HG03571 (cell line): ENCODE measurements around the gene RPS6KB2.

Source experiments
- ATAC-seq: cut with Tn5 transposase; IDR thresholded peaks from one replicate; pipeline ENCODE4 v1.9.1; 2021; ENCODE audit not compliant: unreplicated experiment

RPS6KB2 gene

DNA sequence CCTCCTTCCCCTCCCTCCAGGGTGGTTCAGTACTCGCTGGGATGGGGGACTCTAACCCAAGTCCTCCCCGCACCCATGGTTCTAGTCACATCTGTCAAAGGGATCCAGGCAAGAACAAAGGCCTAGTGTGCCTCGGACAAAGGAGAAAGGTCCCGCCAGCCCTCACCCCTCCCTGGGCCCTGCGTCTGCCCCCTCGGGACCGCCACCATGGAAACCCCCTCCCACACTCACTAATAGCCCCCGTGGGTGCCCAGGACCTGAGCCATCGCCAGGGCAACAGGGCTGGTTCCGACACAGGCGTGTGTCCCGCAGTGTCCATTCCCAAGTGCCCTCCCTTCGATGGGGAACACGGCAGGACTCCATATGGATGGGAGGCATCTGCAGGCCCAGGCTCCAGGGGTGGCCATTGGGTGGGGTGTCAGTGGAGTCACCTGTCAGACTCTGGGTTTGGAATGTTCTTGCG lies 17.9 kb upstream of the RPS6KB2 start:
- no peak for ATAC-seq

DNA sequence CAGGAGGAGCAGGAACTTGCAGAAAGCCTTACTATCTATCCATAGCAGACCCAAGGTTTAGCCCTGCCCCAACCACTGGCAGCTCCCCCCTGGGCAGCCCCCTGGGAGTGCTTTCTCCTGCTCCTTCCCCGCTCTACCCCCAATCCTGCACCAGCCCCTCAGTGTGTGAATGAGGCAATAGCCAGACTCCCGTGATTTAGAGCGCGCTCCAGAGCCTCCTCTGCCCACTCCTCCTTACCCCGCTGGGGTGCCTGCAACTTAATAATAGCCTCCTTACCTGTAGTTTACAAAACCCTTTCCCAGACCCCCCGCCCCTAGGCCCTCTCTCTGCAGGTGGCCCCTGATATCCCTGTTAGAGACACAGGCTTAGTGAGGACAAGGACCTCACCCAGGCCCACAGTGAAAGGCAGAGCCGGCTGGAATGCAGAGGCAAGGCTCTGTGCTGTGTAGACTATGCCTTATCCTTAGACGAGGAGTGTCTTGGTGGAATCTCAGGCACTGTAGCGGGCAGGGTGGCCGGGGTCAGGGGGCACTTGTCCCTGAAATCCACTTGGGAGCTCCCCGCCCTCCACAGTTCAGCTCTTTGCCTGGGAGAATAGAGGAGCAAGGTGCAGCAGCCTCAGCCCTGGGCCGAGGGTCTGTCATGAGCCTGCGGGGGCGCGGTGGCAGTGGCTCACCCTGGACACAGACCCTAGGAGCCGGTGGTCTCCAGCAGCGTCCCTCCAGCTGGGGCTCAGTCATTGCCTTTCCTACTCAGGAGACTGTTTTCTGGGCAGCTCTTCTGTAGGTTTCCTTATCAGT lies 17.1 kb upstream of the RPS6KB2 start:
- no peak for ATAC-seq

DNA sequence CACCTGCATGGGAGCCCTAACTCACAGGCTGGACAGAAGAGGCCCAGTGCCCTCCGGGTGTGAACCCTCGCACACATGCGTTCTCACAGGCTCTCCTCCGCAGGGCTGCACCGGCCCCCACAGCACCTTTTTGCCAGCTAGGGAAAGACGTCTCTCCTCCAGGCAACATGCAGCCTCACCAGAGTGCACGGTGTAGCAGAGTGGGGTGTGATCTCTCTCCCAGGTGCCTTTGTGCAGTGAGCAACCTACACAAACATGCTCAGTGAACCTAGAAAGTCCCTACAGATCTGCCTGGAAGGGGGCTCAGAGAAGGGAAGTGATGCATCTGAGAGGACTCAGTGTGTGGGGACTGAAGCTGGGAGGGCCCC lies 16.5 kb upstream of the RPS6KB2 start:
- ATAC-seq = no peak

DNA sequence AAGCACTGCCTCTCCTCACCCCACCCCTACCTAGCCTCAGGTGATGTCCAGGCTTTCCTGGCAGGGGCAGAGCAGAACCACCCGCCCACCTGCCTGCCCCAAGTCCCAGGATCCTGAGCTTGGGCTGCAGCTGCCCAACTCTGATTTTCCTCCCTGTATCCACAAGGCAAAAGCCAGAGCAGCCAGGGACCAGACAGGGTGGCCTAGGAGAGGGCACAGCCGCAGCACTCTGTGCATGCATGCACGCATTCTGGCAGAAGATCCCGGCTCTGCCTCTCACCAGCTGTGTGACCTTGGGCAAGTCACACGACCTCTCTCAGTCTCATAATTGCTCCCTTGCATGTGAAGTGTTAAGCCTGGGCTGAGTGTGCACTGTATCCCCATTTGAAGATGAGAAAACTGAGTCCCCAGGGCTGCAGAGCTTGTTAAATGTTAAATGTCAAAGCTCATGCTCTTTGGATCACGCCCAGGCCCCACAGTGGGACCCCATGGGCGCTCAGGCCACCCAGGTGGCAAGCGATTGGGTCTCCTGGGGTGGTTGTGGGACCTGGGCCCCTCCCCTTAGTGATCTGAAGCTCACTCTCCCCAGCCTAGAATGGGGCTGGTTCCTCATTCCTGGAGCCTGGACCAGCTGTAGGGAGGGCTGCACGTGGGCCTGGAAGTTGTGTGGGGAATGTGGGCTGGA lies 15.7 kb upstream of the RPS6KB2 start:
- ATAC-seq = no peak

DNA sequence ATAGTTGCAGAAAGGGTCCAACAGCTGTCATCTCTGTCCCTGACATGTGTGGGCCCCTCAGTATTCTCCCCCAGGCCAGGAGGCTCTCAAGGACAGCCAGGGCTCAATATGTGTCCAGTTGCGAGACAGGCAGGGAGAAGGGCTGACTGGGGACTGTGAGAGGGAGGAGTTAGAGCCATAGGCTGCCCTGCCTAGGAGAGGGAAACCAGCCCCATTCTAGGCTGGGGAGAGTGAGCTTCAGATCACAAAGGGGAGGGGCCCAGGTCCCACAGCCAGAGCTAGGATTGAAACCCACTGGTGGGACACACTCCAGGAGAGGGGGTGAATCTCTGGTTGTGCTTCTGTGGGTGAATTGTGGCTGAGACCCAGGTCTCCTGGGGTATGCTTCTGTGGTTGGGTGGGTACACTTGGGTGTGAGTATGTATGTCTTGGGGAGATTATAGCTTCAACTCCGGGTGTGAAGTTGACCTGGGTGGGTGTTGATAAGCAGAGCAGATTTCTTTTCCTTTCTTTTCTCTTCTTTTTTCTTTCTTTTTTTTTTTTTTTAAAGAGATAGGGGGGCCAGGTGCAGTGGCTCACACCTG lies 14.9 kb upstream of the RPS6KB2 start:
- no peak for ATAC-seq

DNA sequence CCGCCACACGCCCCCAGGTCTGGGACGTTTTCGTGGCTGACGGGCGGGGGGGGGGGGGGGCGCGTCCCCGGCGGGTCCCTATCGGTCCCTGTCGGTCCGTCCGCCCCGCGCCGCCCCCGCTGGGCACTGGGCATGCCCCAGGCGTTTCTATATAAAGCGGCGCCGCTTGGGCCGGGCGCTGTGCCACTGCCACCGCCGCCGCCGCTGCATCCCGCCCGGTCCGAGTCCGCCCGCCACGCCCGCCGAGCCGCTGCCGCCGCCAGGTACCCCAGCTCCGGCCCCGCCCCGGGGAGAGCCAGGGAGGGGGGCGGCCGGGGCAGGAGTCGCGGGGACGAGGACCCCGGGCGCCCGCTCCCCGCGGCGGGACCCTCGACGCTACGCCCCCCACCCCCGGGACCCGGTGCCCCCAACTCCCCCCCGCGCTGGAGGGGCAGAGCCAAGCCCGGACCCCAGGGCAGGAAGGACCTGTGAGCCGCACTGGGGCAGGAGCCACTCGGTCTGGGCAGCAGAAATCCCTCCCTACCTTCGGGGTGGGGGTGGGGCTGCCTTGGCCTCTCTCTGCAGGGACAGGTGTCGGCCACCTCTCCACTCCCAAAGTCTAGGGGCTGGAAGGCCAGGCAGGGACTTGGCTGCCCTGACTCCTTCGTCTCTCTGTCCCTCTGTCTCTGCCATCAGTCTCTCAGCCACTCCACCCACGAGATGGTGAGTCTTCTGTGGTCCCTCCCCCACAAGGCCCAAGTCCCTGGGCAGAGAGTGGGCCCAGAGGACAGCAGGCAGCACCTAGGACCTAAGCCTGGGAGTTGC lies 12.6 kb upstream of the RPS6KB2 start, which contains the start of gene CARNS1:
Gene CARNS1, plus strand, starts transcription at position 178 of the 804 bp plus-strand sequence. Its CDS starts 522 bp downstream, at position 700.
- no peak for ATAC-seq

DNA sequence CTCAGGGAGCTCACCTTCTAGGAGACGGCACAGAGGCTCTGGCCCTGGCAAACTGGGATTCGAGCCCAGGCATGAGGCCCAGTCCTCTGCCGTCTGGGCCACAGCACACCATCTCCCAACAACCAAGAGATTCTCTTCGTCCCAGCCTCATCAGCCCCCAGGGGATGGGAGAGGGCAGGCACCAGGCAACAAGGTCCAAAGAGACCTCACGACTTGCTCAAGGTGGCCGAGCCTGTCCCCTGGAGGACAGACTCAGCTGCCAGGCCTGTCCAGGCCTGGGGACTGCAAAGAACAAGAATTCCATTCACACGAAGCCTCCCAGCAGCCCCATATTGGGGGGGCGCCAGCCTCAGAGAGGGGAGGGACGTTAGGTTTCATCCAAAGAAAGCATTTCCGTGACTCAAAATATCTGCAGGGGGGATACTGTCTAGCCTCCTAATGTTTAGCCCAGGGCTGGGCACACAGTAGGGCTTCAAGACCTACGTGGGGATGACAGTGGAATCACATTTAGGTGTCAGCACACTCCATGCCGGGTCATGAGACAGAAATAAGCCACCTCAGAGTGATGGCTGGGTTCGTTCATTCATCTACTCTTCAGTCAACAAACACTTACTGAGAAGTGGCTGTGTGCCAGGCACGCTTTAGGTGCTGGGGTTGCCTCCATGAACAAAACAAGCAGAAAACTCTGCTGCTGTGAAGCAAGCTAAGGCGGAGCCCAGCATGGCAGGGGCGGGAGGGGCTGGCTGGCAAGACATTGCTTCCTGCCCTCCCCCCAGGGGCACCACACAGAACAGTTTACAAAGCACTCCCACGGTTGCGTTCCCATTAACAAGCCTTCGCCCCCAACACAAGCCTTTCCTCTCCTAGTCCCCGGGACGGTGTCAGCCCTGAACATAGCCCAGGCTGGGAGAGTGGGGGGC lies 11.6 kb upstream of the RPS6KB2 start:
- no peak for ATAC-seq

DNA sequence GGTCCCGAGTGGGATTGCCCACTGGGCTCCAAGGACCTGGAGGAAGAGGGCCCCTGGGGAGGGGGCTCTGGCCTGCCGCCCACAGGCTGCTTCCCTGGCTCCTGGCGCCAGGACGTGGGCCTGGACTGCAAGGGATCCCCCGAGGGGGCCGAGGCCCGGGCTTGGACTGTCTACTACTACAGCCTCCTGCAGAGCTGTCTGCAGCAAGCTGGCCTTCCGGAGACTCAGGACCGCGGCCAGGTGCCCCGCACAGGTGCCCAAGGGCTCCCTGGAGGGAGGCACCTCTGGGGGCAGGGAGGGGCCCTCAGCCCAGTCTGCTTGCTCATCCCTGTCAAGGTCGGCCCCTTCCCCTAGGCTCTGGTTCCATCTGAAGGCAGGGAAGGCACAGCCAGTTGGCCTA lies 10.9 kb upstream of the RPS6KB2 start:
- ATAC-seq = no peak

DNA sequence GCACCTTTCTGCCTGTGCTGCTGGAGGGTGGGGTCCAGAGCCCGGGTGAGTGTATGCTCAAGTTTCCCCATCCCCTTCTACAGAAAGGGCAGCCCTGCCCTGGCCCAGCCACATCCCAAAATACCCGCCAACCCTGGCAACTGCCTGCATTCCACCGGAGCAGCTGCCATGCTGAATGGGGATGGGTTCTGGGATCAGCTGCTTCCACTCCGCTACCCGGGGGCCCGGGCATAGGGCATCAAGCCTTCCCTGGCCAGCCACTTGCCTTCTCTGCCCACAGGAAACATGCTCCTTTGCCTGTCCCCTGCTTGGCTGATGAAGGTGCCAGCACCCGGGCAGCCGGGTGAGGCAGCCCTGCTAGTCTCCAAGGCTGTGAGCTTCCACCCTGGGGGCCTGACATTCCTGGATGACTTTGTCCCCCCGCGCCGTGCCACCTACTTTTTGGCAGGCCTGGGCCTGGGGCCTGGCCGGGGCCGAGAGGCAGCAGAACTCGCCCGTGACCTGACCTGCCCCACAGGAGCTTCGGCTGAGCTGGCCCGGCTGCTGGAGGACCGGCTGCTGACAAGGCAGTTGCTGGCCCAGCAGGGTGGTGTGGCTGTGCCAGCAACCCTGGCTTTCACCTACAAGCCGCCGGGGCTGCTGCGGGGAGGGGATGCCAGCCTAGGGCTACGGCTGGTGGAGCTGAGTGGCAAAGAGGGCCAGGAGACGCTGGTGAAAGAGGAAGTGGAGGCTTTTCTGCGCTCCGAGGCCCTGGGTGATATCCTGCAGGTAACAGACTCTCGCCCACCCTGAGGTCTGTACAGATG lies 9.6 kb upstream of the RPS6KB2 start:
- ATAC-seq = no peak

DNA sequence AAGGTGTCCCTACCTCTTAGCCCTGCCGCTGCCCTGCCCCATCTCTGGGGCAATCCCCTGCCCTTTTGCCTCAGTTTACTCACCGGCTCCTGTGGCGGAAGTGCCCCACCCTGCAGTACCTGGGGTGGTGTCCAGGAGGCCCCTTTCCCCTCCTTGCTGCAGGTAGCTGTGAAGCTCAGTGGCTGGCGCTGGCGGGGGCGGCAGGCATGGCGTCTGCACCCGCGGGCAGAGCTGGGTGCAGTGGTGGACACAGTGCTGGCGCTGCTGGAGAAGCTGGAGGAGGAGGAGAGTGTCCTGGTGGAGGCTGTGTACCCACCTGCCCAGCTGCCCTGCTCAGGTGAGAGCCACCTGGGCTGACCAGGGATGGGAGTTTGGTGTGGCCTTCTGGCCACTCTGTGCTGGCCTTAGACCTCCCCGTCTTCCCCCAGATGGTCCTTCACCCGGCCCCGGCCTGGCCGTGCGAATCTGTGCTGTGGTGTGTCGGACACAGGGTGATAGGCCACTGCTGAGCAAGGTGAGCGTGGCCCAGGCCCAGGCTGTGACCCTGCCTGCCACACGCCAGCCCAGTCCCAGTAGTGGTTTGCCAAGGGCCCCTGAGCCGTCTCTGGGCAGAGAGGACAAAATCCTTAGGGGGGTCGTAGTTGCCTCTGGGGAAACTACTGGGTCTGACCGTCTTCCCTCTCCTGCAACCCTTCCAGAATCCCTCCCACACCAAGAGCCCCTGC lies 8.8 kb upstream of the RPS6KB2 start:
- no peak for ATAC-seq

DNA sequence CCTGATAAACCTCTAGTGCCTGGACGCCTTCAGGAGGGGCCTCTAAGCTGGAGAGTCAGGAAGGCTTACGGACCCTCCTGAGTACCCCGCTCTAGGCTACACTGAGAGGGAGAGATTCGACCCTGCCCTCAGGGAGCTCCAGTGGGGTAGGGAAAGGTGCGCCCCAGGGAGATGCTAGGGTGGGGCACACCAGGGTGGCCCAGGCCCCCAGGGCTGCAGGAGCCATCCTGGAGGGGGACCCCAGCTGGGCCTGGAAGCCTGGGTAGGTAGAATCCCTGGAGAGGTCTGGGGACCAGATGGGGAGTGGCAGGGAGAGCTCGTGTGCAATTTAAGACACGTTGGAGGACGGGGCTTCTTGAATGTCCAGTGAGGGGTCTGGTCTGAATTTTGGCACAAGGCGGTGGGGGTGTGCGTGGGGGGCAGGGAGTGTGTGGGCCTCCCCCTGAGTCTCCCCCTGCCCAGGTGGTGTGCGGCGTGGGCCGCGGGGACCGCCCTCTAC lies 8.1 kb upstream of the RPS6KB2 start:
- no peak for ATAC-seq

DNA sequence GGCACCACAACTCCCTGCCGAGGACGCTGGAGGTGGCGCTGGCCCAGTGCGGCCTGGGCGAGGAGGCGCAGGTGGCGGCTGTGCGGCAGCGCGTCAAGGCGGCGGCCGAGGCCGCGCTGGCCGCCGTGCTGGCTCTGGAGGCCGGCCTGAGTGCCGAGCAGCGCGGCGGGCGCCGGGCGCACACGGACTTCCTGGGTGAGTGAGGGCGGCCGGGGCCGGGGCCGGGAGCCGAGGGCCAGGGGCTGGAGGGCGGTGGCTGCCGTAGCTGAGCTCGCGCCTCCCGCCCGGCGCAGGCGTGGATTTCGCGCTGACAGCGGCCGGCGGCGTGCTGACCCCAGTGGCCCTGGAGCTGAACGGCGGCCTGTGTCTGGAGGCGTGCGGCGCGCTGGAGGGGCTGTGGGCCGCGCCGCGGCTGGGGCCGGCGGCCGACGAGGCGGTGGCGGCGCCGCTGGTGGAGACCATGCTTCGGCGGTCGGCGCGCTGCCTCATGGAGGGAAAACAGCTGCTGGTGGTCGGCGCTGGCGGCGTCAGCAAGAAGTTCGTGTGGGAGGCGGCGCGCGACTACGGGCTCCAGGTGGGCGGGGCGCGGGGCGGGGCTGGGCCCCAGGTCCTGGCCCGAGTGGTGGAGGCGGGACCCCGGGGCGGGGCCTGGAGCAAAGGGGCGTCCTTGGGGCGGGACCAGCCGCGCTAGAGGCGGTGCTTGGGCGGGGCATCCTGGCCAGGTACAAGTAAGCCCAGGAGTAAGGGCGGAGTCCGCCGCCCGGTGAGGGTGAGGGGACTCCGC lies 7.5 kb upstream of the RPS6KB2 start:
- peak; percentile 69 for ATAC-seq

DNA sequence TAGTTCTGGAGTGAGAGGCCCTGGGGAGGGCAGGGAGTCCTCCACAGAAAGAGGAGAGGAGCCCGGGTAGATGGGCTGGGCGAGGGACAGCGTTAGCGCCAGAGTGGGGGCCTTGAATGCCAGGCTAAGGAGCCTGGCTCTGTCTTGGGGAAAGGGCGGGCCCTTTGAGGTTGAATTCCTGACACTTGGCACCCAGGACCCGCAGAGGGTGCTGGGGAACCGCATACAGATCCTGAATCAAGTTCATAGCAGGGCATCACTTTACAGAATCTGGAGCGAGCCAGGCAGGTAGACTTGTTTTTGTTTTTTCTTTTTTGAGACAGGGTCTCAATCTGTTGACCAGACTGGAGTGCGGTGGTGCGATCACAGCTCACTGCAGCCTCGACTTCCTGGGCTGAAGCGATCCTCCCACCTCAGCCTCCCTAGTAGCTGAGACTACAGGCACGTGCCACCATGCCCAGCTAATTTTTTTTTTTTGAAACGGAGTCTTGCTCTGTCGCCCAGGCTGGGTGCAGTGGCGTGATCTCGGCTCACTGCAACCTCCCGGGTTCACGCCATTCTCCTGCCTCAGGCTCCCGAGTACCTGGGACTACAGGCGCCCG lies 6.8 kb upstream of the RPS6KB2 start:
- no peak for ATAC-seq

DNA sequence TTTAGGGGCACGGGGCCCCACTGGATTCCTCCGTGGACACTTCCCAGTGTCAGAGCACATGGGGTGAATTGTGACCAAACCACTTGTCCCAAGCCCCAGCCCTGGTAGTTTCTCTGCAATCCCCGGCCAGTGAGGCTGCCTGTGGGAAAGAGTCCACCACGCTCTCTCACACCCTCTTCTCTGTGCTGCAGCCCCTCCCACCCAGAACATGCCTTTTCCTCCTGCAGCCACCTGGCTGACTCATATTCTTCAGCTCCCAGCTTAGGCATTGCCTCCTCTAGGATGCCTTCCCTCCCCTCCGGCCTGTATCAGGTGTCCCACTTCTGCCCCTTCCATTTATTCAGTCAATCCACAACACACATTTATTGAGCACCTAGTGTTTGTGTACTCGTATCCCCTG lies 5.4 kb upstream of the RPS6KB2 start:
- ATAC-seq = no peak

DNA sequence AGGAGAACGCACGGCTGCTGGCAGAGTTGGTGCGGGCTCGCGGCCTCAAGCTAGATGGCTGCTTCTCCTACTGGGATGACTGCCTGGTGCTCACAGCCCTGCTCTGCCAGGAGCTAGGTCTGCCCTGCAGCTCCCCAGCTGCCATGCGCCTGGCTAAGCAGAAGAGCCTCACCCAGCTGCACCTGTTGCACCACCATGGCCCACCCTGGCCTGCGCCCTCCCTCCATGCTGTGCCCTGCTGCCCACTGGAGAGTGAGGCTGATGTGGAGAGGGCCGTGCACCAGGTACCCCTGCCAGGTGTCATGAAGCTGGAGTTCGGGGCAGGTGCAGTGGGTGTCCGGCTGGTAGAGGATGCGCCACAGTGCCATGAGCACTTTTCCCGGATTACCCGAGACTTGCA lies 4.8 kb upstream of the RPS6KB2 start:
- ATAC-seq = no peak

DNA sequence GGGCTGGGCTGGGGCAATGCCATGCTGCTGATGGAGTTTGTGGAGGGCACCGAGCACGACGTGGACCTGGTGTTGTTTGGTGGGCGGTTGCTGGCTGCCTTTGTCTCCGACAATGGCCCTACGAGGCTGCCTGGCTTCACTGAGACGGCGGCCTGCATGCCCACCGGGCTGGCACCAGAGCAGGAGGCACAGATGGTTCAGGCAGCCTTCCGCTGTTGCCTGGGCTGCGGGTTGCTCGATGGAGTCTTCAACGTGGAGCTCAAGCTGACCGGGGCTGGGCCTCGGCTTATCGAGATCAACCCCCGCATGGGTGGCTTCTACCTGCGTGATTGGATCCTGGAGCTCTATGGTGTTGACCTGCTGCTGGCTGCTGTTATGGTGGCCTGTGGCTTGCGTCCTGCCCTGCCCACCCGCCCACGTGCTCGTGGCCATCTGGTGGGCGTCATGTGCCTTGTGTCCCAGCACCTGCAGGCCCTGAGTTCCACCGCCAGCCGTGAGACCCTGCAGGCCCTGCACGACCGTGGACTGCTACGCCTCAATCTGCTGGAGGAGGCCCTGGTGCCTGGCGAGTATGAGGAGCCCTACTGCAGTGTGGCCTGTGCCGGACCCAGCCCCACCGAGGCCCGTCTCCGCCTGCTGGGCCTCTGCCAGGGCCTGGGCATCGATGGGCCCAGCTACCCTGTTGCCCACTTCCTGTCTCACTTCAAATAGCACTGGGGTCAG lies 4.2 kb upstream of the RPS6KB2 start:
- no peak for ATAC-seq
